HEK293 (cell line): ENCODE results near the gene CRTAC1.

ENCODE experiments used
- ZNF555 ChIP-seq: fragments of 450-650 bp; formaldehyde crosslinking; conservative IDR thresholded peaks from 2 replicates; pipeline ENCODE4 v1.5.1; 2017; ENCODE audit warnings: missing biosample characterization, mild to moderate bottlenecking, missing genetic modification characterization, inconsistent platforms
- TF ChIP-seq, protein P1 (sequence below): fragments of 450-650 bp; formaldehyde crosslinking; IDR thresholded peaks from 2 replicates; pipeline ENCODE4 v1.5.1; 2016; ENCODE audit warnings: missing biosample characterization, missing genetic modification characterization

DNA sequence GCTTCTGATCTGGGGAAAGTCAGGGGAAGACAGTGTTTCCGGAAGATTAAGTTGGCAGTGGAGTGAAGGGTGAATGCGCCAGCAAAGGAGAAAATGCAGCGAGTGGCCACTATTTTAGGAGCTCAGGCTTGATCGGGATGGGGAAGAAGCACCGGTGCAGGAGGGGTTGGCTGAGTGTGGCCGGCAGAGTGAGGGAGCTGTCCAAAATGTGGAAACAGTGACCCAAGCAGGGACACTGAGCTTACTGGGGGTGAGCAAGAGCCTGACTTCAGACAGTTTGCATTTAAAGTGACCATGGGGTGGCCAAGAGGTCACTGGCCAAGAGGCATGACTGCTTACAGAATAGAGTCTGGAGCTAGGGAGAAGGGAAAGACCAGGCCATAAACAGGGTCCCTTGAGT is 101.5 kb downstream of the CRTAC1 start:
- TF ChIP-seq, protein P1, sequence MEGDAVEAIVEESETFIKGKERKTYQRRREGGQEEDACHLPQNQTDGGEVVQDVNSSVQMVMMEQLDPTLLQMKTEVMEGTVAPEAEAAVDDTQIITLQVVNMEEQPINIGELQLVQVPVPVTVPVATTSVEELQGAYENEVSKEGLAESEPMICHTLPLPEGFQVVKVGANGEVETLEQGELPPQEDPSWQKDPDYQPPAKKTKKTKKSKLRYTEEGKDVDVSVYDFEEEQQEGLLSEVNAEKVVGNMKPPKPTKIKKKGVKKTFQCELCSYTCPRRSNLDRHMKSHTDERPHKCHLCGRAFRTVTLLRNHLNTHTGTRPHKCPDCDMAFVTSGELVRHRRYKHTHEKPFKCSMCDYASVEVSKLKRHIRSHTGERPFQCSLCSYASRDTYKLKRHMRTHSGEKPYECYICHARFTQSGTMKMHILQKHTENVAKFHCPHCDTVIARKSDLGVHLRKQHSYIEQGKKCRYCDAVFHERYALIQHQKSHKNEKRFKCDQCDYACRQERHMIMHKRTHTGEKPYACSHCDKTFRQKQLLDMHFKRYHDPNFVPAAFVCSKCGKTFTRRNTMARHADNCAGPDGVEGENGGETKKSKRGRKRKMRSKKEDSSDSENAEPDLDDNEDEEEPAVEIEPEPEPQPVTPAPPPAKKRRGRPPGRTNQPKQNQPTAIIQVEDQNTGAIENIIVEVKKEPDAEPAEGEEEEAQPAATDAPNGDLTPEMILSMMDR (tag by site-specific recombination), result no peak
- TF ChIP-seq ZNF555 (tag by site-specific recombination), result no peak
